ENCODE measurements around the gene BMPR1B.
"Not testable (repeated sequence)": the region's sequence is repeated elsewhere in the genome, so short reads cannot be mapped to it uniquely, and the experiment has no call there.

Gene BMPR1B

GRCh38 chr4:94841166-94841863 is 83.6 kb downstream of the BMPR1B start:
- DNase-seq: not testable (repeated sequence)

DNA sequence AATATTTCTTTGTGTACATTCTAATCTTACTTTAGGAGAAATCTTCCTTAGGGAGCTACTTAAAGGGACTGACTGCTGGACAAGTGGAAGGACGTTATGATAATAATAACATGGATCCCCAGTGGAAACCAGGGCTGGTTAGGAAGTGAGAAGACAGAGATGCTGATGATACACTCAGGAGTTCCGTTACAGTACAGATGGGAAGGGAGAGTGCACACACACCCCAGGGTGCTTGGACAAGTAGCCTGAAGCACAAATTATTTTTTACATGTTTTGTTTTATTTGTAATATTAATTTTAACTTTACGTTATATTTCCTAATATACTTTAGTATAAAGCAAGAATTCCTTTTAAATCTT is 84.1 kb downstream of the BMPR1B start:
- no peak for DNase-seq

- DNase-seq: no peak
Observed at GRCh38 chr4:94843216-94843615, 85.5 kb downstream of the BMPR1B start.

DNA sequence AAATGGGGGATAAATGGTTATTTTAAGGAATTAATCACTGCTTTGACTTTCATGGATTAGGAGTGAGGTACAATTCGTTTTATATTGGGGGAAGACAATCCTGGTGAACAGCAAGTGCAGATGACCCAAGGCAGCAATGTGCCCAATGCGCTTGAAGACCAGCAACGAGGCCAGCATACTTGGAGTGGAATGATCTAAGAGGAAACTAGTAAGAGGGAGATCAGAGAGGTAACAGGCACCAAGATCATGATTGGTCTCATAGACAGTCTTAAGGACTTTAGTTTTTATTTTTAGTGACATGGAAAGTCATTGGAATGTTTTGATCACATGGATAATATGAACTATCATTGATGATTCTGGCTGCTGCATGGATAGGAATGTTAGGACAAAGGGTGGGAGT is 90.6 kb downstream of the BMPR1B start:
- DNase-seq: no peak

DNA sequence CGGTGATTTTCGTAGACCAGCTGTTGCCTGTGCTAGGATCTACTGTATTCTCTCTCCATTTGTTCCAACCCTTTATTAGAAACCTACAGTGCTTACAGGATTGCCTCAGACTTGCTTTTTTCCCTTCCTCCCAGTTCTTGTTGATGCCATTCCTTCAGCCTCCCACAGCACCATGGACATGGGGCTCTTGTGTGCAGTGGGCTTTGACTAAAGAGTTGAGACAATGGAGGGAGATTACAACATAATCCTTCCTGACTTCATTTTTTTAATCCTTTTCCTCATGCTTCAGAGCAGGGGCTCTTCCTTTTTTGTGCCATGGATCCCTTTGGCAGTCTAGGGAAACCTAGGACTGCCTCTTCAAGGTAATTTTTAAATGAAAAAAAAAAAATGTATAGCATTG is 92.1 kb downstream of the BMPR1B start:
- no peak for DNase-seq

- DNase-seq: no peak
Observed at GRCh38 chr4:94852616-94853015, 94.9 kb downstream of the BMPR1B start.

DNA sequence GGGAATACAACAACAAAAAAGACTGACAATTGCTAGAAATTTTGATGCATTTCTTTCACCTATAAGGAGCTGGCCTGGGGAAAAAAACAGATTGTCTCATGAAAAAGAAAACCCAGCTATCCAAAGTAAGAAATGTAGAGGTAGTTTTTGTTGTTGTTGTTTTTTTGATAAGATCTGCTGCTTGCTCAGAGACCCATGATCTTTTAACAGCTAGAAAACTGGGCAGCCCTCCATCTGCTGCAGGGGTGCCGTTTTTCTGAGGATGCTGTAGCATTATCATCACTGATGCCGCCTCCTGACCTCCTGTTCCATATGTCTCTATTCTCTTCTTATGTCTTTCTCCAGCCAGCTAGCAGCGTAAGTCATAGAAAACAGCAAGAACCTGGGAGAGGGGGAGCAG is 98.3 kb downstream of the BMPR1B start:
- DNase-seq: no peak

GRCh38 chr4:94870146-94870545 is 112.4 kb downstream of the BMPR1B start:
- DNase-seq: no peak

DNA sequence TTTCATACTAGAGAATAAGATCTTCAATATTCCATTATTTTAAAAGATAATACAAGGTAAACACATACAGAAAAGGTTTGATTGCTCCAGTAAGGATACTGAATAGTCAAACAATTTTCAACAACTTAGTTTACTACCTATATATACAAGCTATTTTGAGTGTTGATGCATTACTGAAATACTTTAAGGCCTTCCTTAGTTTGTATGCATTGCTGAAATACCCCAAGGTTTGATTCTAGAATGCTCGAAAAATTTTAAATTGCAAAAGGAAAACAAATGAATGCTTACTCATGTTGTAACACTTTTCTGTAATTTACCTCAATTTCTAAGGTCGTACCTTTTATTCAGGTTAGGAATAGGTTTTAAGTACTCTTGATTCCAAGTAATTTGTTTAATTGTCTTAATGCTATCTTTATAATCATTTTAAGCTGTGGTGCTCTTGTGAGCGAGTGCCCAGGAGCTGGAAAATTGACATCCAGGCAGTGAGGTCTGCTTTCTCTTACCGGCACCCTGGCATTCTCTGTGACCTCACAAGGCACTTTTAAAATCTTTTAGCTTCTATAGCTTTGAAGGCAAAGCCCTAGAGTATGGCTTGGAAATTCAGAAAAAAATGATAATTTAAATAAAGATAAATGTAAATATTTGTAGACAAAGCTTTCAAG is 114.0 kb downstream of the BMPR1B start:
- no peak for DNase-seq

- no peak for DNase-seq
Observed at GRCh38 chr4:94877973-94878372, 120.2 kb downstream of the BMPR1B start.

DNA sequence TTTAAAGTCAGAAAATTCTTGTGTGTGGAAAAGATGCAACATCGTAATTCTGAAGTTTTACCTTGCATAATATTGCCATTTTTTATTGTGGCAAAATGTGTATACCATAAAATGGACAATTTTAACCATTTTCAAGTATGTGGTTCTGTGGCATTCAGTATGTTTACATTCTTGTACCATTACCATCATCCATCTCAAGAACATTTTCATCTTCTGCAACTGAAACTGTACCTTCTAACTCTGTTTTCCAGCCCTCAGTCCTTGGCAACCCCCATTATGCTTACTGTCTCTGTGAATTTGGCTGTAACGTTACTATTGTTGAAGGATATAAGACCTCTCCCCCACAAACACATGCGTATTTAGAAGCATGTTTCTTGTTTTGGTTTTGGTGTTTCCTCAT is 123.2 kb downstream of the BMPR1B start:
- no peak for DNase-seq

GRCh38 chr4:94882756-94883155 is 125.0 kb downstream of the BMPR1B start:
- no peak for DNase-seq

DNA sequence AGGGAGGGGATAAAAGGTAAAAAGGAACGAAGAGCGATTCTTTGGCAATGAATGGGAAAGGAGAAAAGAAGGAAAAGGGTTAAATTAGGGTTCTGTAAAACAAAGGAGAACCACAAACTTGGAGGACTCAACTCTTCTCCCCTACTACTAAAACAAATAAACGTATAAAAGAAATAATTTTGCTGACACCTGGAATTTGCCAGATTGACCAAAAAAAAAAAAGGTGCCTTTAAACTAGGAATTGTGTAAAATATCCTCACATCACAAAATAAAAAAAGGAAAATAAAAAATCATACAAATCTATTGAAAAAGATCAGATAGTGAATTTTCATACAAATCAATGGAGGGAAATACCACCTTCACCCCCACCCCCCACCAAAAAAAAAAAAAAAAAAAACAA is 129.3 kb downstream of the BMPR1B start:
- DNase-seq: no peak

DNA sequence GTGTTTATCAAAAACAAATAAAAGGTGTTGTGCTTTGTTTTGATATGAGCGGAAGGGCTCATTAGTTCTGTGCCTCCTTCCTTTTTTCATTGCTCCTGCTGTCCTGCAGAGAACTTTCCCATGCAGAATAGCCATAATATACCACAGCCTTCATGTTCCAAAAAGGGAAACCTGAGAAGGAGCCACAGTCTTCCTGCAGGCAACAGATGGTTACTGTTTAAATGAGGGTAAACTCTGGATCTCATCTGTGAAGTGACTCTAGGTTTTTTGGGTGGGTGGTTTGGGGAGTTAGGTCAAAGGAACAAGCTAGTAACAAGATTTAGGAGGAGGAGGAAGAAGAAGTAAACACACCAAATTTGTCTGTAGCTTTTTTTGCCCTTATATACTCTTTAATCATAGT is 131.8 kb downstream of the BMPR1B start:
- no peak for DNase-seq

- no peak for DNase-seq
Observed at GRCh38 chr4:94889946-94890345, 132.2 kb downstream of the BMPR1B start.

- no peak for DNase-seq
Observed at GRCh38 chr4:94890579-94890978, 132.8 kb downstream of the BMPR1B start.

DNA sequence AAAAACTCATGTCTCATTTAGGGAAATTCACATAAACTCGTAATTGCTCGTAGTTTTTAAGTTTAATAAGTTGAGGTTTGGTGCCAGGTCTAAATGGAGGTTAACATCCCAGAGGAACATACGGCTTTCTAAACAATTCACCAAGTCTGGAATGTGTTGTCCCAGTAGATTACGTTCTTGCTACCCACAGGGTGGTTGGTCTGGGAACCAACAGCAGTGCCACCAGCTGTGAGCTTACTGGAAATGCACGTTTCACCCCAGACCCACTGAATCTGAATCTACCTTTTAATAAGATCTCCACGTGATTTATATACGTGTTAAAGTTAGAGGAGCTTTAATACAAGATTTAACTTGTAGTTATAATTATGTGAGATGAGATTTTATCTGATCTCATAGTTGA is 134.3 kb downstream of the BMPR1B start:
- no peak for DNase-seq

- DNase-seq: no peak
Observed at GRCh38 chr4:94895081-94895480, 137.3 kb downstream of the BMPR1B start.

GRCh38 chr4:94897023-94897422 is 139.3 kb downstream of the BMPR1B start:
- no peak for DNase-seq

DNA sequence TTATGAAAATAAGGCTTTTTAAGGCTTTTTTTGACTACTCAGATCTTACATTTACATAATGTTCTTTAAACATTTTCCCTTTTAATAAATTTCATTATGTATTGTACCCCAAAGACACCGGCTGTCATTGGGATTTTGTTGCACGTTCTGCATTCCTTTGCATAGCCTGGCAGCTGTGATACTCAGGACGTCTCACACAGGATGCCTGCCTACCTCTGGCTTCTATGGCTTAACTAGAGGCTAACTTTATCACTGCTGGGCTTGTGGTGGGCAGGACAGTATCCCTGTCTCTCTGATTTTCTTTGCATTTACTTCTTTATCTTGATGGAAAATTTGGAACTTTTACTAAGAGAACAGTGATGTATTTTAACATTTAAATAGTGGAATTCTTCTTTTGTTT is 147.8 kb downstream of the BMPR1B start:
- DNase-seq: no peak

DNA sequence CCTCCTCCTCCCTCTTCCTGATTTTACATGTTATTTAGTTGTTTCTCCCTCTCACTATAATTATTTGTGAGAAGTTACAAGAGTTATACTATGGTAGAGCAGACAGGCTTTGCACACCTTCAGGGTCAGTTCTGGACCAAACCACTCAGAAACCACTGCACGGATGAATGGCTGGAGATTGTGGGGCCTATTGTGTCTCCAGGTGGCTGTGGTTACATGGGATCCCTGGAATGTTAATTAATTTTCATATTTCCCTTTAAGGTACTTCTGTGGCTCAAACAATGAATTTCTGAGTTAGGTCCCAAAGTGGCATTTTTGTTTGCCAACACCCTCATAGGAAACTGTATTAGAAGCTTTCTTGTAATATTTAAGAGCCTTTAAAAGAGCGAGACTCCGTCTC is 151.9 kb downstream of the BMPR1B start:
- DNase-seq: no peak

DNA sequence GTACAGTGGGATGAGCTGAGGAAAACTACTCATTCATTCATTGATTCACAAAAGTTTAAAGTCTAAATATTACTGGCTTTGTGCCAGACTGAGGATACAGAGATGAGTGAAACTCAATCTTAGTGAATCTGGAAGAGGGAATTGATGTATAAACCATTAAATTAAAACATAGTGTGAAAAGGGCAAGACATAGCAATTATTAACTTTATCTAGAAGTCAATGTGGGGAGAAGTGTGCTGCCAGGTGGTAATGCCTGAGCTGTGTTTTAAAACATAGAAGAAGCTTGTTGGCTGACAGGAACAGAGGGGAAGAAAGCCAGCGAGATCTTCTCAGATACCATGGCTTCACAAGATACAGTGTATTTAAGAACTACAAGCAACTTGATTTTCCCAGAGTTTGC is 153.4 kb downstream of the BMPR1B start:
- no peak for DNase-seq

- no peak for DNase-seq
Observed at GRCh38 chr4:94912606-94913005, 154.9 kb downstream of the BMPR1B start.

DNA sequence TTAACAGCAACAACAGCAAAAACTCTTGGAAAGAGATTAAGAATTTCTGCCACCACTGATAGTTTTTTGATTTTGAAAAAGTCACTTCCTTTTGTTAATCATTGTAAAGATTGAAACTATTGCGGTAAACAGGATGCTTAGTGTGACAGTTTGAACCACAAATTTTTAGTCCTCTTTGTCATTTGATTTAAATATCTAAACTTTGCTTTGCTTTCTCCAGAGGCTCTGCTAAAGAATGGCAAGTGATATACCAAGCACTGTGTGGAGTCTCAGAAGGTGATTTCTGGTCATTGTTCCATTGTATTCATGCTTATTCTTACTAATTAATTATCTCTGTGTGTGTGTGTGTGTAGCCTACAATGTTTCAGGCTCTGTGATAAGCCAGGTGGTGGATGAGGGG is 155.6 kb downstream of the BMPR1B start:
- no peak for DNase-seq

DNA sequence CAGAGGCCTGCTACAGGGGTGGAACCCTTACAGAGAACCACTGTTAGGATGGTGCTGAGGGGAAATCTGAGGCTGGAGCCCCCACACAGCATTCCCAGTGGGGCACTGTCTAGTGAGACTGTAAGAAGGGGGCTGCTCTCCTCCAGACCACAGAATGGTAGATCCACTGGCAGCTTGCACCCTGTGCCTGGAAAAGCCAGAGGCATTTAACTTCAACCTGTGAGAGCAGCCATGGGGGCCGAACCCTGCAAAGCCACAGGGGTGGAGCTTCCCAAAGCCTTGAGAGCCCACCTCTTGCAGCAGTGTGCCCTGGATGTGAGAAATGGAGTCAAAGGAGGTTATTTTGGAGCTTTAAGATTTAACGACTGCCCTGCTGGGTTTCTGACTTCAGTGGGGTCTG is 159.4 kb downstream of the BMPR1B start:
- DNase-seq: no peak
